ENCODE results near the gene KHSRP. TPM values are rescaled to one million over a fixed set of nuclear protein-coding genes. Genes with fewer than 3 reads are reported as not detected.

Gene KHSRP
- total RNA-seq, 1 donor from 2014 or later, result 136 TPM

GRCh38 chr19:6471076-6471475 is 46.5 kb upstream of the KHSRP start:
- DNase-seq (ENCODE audit: low spot score), result peak; percentile 23
- Mint-ChIP-seq H3K27me3 (ENCODE audit: insufficient read depth, low read depth) (peaks cover 24% of the 10 kb centered on the region), H3K4me3 (no peak overlapping the region), H3K4me1 (peaks cover 8% of the 10 kb centered on the region), H3K9me3 (no peaks in the 10 kb centered on the region), H3K36me3 (no peaks in the 10 kb centered on the region), H3K27ac (no peak overlapping the region)
- H3K27ac ChIP-seq, result no peak overlapping the region
- peaks cover 21% of the 10 kb centered on the region for H3K27me3 ChIP-seq
- no peak for TF ChIP-seq EZH2 (IDR thresholded peaks at IDR 0.05)
- TF ChIP-seq EZH2phosphoT487 (IDR thresholded peaks at IDR 0.05), result no peak
- no peak for TF ChIP-seq CTCF (IDR thresholded peaks at IDR 0.05)
- H4K20me1 ChIP-seq (ENCODE audit: low read depth), result no peaks in the 10 kb centered on the region
- H3K9me3 ChIP-seq (ENCODE audit: low read depth), result no peaks in the 10 kb centered on the region
- H3K4me1 ChIP-seq, result peaks cover 9% of the 10 kb centered on the region
- no peaks in the 10 kb centered on the region for H3F3A ChIP-seq (ENCODE audit: low read depth)
- no peaks in the 10 kb centered on the region for H3K36me3 ChIP-seq
- H3K4me2 ChIP-seq, result no peak overlapping the region
- no peak overlapping the region for H2AFZ ChIP-seq (replicated peaks)
- no peak overlapping the region for H3K9ac ChIP-seq
- no peak overlapping the region for H3K4me3 ChIP-seq
- H3K79me2 ChIP-seq (ENCODE audit: low read depth), result no peaks in the 10 kb centered on the region

- no peak overlapping the region for H2AFZ ChIP-seq (replicated peaks)
- Mint-ChIP-seq H3K4me3 (no peak overlapping the region), H3K27me3 (ENCODE audit: insufficient read depth, low read depth) (peaks cover 29% of the 10 kb centered on the region), H3K27ac (no peak overlapping the region), H3K4me1 (peaks cover 6% of the 10 kb centered on the region), H3K9me3 (no peaks in the 10 kb centered on the region), H3K36me3 (no peaks in the 10 kb centered on the region)
- no peaks in the 10 kb centered on the region for H3F3A ChIP-seq (ENCODE audit: low read depth)
- H3K79me2 ChIP-seq (ENCODE audit: low read depth), result no peaks in the 10 kb centered on the region
- H3K4me3 ChIP-seq, result no peak overlapping the region
- H3K27ac ChIP-seq, result no peak overlapping the region
- H4K20me1 ChIP-seq (ENCODE audit: low read depth), result no peaks in the 10 kb centered on the region
- no peaks in the 10 kb centered on the region for H3K9me3 ChIP-seq (ENCODE audit: low read depth)
- no peak for TF ChIP-seq CTCF (IDR thresholded peaks at IDR 0.05)
- TF ChIP-seq EZH2phosphoT487 (IDR thresholded peaks at IDR 0.05), result no peak
- TF ChIP-seq EZH2 (IDR thresholded peaks at IDR 0.05), result no peak
- H3K27me3 ChIP-seq, result peaks cover 17% of the 10 kb centered on the region
- H3K4me2 ChIP-seq, result no peak overlapping the region
- H3K36me3 ChIP-seq, result no peaks in the 10 kb centered on the region
- no peak for DNase-seq (ENCODE audit: low spot score)
- H3K9ac ChIP-seq, result no peak overlapping the region
- H3K4me1 ChIP-seq, result peaks cover 7% of the 10 kb centered on the region
These were observed 45.6 kb upstream of the KHSRP start for GRCh38 chr19:6470173-6470572.

- Histone ChIP-seq H3K27ac (no peak overlapping the region), H3K4me1 (peaks cover 12% of the 10 kb centered on the region), H3F3A (ENCODE audit: low read depth) (peaks cover 7% of the 10 kb centered on the region), H3K79me2 (ENCODE audit: low read depth) (no peaks in the 10 kb centered on the region), H3K36me3 (no peaks in the 10 kb centered on the region), H3K27me3 (peaks cover 34% of the 10 kb centered on the region), H2AFZ (replicated peaks) (no peak overlapping the region), H4K20me1 (ENCODE audit: low read depth) (no peaks in the 10 kb centered on the region), H3K4me3 (no peak overlapping the region), H3K9me3 (ENCODE audit: low read depth) (no peaks in the 10 kb centered on the region), H3K9ac (no peak overlapping the region), H3K4me2 (no peak overlapping the region)
- Mint-ChIP-seq H3K27me3 (ENCODE audit: insufficient read depth, low read depth) (peaks cover 49% of the 10 kb centered on the region), H3K36me3 (no peaks in the 10 kb centered on the region), H3K9me3 (no peaks in the 10 kb centered on the region), H3K4me3 (no peak overlapping the region), H3K27ac (no peak overlapping the region), H3K4me1 (peaks cover 9% of the 10 kb centered on the region)
- DNase-seq (ENCODE audit: low spot score), result no peak
- TF ChIP-seq EZH2 (IDR thresholded peaks at IDR 0.05) (no peak), CTCF (IDR thresholded peaks at IDR 0.05) (no peak), EZH2phosphoT487 (IDR thresholded peaks at IDR 0.05) (no peak)
These were observed 42.8 kb upstream of the KHSRP start for GRCh38 chr19:6467384-6467783.
